A673 (cell line): Measurements from ENCODE around the gene ELF5.

Experiments used
- CTCF ChIP-seq: fragments of 300-800, 200-600 bp; sonication (generic); conservative IDR thresholded peaks from 2 replicates; pipeline ENCODE4 v1.5.1; 2017; ENCODE audit warnings: low read depth, mild to moderate bottlenecking, antibody characterized with exemption, low read length, moderate library complexity, mixed read lengths
- EZH2 ChIP-seq: fragments of 200-600 bp; sonication (generic); IDR thresholded peaks from 2 replicates; pipeline ENCODE4 v1.6.1; 2017; ENCODE audit warnings: borderline replicate concordance, low read depth, mild to moderate bottlenecking, mixed read lengths, antibody characterized with exemption, low read length; ENCODE audit not compliant: poor library complexity, severe bottlenecking

- no peak for TF ChIP-seq CTCF
- TF ChIP-seq EZH2, result no peak
Measured at GRCh38 chr11:34524696-34525095, 11.1 kb upstream of the ELF5 start.
